Activated CD8-positive, alpha-beta memory T cell treated with anti-CD3 and anti-CD28 coated beads for 48 hours (primary cell): ENCODE measurements around the gene ITGB2.
"Not testable (repeated sequence)": the region's sequence is repeated elsewhere in the genome, so short reads cannot be mapped to it uniquely, and the experiment has no call there.

ENCODE experiments used
- DNase-seq, 3 experiments: peaks; one replicate each; pipeline ENCODE4 v3.0.0-alpha.2; 2020; ENCODE audit warnings: low read depth in 2 of 3, low spot score in 2 of 3

ITGB2 gene

DNA sequence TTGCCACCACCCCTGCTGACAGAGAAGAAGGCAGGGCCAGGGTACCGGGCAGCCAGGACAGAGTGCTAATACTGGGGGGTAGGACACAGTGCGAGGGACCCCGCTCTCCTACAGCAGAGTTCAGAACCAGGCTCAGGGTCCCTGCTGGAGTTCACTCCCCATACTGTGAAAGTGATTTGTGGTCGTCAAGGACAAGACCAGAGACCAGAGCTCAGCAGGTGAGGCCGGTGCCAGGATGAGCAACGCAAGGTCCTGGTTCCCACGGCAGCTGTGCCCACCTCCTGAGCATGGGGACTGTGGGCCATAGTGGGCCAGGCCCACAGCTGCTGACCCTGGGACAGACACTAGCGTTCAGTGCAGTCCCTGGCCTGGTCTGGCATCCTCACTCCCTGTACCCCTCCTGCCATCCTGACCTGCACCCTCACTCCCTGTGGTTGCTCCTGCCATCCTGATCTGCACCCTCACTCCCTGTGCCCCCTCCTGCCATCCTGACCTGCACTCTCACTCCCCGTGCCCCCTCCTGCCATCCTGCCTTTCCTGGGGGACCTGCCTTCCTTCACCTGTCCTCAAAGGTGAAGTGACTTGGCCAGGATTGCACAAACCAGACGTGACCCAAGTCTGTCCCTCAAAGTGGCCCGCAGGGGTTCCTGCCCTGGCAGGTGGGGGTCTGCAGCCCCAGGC is 33.4 kb downstream of the ITGB2 start:
- DNase-seq = no peak

DNA sequence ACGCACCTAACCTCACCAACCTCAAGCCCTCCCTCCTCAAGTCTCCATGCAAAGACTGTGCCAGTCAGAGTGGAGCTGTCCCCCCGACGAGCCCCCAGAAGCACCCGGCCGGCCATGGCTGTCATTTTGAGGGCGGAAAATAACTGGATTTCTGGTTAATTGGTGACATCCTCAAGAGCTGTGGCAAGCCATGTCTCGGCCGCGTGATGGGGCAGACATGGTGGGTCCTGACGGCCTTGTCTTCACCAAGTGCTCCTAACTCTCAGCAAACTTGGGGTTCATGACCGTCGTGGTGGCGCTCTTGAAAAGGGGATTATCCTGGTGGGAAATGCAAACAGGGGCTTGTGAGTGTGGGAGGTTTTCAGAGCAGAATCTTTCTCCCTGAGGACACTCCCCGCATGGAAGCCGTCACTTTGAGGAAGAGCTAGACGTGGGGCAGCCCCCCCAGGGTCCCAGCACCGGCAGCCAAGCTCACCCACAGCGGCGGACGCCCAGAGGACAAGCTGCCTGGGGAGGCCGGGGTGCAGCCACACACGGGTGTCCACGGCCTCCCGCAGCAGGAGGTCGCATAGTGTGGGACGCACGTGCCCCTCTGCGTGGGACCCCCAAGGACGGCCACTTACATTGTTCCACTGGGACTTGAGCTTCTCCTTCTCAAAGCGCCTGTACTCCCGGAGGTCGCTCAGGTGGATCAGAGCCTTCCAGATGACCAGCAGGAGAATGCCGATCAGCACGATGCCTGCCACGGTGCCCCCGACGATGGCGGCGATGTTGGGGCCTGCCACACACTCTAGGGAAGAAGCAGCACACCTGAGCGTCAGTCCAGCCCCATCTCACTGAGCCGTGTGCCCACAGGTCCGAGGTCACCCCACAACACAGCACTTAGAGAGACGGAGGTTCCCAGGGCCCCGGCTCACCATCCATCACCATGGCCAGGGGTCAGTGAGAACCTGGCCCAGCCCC is 34.3 kb downstream of the ITGB2 start:
- no peak for DNase-seq

DNA sequence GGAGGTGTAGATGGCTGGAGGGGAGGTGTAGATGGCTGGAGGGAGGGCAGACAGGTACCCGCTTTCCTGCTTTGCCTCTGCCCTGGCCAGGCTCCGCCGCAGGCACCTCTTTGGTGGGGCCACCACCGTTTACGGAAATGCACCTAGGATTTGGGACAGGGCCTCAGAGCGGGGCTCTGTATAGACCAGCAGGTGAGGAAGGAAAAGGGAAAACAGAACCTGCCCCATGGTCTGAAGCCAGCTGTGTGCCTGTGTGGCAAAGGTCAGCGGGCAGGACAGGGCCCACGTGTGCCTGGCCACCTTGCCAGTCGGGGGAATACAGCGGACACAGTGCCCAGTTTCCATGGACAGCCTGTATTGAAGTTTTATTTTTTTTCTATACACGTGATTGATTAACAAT is 35.1 kb downstream of the ITGB2 start:
- no peak for DNase-seq

DNA sequence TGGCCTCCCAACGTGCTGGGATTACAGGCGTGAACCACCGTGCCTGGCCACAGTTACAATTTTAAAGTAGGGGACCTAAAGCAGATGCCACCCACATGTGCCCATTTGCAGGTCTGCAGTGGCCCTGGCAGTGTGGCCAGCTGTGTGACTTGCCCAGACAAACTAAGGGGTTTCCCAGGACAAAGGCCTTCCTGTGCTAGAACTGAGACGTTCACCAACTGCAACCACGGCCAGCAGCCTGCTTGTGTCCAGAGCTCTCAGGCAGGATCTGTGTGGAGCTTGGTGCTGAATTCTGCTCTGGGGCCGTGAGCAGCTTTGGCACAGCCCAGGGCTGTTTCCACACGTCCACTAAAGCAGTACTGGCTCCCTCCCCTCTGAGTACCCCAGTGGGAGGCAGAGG is 36.6 kb downstream of the ITGB2 start:
- DNase-seq = no peak

DNA sequence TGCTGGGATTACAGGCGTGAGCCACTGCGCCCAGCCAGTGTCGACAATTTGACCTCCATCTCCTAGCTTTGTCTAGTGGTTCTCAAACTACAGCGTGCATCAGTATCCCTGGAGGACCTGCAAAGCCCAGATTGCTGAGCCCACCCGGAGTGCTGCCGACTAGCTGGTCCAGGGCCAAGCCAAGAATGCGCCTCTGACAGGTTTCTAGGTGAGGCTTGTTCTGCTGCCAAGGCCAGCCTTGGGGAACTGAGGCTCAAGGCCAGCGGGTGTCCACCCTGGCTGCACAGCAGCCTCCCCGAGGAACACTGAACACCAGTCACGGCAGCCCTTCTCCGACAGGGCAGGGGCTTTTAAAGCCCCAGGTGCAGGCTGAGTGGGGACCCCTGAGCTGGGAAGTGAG is 37.4 kb downstream of the ITGB2 start:
- DNase-seq = no peak

DNA sequence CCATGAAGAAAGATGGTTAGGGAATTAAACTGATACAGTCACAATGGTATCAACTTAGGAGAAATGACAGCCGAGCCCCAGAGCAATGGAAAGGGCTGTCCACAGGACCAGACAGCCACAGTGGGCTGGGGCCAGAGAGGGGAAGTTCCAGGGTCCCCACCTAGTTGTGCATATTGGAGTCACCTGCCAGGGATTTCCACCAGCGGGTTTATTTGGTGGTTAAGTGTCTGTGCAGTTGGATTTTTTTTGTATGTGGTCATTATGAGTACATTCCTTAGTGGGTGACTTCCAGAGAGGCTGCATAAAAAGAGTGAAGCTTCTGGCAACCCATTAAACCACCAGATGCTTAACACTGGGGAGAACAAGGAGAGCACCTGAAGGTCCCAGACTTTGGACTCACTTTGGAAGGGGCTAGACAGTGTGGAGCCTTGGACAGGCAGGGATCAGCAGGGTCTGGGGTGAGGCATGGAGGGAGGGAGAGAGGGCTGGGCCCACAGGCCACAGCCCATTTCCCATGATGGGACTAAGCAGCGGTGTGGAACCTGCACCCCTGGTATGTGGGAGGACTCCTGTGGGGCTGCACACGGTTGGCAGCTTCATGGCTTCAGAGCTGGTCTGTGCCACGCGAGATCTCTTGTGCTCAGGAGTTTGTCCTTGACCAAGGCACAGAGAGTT is 39.4 kb downstream of the ITGB2 start:
- DNase-seq = no peak

DNA sequence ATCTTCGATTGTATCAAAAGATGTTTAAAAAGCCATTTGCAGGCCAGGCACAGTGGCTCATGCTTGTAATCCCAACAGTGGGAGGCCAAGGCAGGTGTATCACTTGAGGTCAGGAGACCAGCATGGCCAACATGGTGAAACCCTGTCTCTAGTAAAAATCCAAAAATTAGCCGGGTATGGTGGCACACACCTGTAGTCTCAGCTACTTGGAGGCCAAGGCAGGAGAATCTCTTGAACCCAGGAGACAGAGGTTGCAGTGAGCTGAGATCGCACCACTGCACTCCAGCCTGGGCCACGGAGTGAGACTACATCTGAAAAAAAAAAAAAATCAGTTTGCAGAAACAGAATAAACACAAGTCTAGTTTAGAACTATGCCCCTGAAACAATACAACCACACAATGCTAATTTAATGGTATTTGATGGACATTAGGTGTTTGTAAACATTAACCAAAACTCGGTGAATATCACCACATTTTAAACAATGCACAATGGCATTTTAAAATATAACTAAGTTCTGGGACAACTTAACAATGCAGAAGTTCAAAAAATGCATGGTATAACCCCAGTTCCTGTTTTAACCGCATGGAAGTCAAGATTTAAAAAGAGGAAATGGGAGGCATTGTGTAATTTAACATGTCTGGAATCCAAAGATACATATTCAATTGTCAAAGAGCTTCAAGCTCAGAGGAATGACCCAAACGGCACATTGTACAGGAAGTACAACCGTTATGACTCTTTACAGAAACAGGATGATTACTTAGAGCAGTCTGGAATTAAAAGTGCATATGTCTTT is 40.1 kb downstream of the ITGB2 start:
- no peak for DNase-seq

DNA sequence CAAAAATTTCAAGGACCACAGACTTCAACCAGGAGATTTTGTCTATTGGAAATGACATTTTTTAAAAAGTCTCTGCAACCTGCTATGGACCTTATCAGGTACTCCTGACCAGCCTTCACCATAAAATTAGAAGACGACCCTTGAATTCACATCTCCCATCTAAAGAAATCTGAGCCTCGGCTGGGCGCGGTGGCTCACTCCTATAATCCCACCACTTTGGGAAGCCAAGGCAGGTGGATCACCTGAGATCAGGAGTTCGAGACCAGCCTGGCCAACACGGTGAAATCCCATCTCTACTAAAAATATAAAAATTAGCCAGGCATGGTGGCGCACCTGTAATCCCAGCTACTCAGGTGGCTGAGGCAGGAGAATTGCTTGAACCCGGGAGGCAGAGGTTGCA is 41.5 kb downstream of the ITGB2 start:
- DNase-seq = not testable (repeated sequence)

DNA sequence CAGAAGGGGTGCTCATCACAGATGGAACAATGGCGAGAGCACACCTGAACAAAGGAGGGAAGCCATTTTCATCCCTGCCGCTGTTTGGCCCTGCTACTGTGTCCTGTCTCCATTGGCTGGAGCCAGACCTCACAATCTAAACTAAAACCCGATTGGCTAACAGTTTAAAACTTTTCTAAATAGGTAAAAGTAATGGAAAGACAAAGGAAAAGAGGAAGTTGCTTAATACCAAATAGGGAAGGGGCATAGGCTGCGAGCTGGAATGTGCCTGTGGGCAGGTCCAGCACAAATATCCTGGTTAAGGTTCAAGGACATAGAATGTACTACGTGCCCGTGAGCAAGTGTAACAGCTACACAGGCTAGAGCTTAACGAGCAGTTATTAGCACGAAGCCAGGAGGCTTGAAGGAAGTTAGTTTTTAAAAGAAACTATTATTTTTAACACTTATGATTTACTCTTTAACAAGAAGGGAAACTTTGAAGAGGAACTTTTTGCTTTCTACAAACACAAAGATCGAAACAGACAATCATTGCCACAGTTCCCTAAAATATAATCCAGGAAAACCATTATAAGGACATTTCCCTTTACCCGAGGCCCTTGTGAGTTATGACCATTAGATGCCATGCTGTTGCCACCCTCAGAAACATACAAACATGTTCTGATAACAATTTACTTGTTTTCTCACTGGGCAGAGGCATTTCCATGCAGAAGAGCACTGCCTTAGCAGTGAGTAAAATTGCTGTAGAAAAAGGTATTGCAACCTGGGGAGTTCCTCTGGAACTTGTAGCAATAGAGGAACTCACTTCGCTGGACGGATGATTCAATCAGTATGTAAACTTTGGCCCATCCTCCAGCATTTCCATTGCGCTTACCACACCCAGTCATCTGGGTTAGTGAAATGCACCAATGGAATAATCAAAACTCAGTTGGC is 42.4 kb downstream of the ITGB2 start:
- DNase-seq = no peak

DNA sequence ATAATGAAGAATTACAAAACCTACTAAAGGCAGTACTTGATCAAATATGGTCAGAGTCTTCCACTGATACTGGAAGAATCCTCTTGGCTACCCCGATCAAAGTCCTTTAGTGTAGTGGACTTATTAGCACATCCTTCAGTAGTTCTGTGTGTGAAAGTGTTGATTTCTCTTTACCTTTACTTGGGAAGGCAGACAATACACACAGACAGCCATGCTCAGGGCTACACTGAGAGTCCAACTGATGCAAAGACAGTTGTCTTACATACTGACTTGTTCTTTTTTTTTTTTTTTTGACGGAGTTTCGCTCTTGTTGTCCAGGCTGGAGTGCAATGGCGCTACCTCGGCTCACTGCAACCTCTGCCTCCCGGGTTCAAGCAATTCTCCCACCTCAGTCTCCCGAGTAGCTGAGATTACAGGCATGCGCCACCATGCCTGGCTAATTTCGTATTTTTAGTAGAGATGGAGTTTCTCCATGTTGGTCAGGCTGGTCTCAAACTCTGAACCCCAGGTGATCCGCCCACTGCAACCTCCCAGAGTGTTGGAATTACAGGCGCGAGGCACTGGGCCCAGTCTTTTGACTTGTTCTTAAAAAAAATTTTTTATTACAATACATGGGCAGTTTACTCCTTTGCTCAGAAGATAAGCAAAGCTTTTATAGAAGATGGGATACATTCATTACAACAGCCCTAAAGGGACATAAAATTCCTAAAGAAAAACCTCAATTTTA is 43.7 kb downstream of the ITGB2 start:
- no peak for DNase-seq

DNA sequence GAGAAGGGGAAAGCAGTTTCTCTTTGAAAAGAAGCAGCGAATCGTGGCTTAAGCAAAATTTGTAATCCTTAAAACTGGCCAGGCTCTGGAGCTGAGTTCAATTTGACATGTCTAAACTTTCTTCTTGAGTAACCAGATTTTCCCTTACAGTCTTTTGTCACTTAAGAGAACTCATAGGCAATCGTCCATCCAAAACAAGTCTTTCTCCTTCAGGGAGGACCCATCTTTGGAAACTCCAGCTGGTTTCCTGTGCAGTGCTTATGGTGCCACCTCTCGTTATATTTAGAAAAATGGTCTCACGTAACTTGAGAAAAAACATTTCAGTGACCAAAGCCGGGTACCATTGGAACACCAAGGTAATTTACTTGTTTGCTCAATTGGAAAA is 45.4 kb downstream of the ITGB2 start:
- DNase-seq = no peak

DNA sequence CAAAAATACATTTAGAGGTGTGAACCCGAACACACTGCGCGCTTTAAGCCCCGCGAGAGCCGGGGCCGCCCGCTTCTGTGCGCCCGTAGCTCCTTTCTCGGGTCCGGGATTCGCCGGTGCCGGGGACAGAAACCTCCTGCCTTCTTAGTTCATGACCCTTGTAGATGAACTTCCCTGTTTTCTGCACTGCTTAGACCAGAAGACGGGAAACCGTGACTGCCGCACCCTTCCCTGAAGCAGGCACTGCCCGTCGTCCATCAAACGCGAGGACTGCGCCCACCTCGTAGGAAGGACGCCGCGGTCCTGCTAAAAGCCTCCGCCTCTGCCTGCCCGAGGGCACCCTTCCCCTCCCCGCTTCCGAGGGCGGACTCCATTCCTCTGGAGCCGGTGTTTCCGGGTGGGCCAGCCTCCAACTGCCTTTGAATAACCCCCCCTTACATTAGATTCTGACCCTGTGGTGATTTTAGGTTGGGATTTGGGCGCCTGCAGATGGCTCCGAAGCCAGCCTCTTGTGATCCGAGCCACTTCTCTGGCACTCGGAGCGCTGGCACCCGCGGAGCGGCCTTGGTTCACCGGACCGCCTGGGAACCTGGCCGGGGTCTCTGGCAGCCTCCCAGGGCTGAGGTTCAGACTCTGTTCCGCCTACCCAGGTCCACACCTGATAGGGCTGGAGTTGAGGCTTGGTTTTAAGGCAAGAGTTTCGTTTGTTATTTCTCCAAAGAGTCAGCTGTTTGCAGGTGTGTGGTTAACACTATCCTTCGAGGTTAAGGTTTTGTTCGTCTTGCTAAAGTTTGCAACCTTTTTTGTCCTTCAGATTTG is 46.0 kb downstream of the ITGB2 start:
- DNase-seq = no peak

DNA sequence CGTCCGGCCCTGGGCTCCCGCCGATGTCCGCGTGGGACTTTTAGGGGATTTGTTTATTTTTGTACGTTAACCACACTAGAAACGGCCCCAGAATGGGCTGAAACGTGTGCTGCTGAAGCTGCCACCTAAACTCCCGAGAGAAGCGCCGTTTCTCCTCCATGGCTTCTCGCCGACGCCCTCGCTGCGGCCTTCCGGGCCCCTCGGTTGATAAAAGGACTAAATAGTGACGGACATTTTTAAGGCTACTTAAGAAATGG is 46.5 kb downstream of the ITGB2 start:
- no peak for DNase-seq

DNA sequence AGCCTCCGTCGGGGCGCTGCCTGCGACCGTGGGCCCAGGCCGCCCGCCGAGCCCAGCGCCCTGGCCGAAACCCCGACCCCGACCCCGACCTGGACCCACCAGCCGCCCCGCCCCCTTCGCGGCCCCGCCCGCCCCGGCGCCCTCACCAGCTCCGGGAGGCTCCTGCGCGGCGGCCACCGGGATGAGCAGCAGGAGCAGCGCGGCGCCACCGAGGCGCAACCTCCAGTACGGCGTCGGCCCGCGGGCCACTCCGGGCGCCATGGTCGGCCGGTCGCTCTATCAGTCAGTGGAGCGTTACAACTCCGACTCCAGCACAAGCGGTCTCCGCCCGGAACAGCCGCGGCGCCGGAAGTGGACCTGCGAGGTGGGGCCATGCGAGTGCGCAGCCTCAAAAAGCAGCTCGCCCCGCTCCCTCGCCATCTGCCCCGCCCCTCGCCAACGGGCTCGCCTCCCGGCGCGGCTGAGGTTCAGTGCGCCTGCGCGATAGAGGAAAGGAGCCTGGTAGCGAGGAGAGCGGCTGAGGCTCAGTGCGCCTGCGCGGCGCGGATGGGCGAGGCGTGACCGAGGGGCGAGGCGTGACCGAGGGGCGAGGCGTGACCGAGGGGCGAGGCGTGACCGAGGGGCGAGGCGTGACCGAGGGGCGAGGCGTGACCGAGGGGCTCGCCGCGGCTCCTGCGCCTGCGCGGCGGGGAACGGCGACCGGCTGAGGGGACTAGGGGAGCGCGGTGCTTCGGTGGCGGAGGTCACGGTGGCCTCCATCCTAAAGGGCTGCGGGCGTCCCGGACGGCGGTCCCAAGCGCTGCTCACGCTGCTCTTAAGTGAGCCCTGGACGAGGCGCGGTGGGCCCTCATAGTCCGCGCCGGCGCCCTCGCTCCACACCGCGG is 47.1 kb downstream of the ITGB2 start, which contains the start of gene PTTG1IP:
PTTG1IP (minus strand) TSS at position 335 of the 884 bp plus-strand sequence; CDS start at position 261, 74 bp downstream.
- DNase-seq = peak; percentile 95 to 99 (median 97)

DNA sequence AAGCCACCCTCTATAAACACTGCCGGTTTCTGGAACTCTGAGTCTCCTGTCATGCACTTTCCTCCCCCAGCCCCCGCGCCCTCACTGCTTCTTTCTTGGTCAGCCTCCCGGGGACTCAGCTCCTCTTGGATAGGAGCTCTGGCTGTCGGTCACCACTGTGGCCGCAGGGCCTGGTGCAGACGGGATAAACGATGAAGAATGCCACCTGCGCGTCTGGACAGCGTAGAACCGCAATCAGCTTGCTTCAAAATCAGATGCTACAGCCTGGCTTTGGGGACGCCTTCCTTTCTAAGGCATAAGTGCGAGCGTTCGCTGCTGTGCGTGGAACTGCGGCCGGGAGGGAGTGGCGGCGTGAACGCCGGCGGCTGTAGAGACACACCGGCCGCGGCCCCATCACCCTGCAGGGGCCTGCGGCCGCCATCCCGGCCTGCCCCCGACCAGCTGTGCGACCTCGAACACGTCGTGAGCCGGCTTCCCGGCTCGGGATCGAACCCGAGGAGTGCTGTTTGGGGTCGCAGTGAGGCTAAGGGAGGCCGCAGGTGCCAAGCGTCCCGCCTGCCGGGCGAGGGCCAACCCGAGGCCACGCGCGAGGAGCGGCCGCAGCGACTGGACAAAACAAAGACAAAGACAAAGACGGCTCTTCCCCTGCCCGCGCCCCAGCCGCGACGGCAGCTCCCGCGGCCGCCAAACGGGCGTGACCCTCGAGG is 47.9 kb downstream of the ITGB2 start:
- no peak for DNase-seq

DNA sequence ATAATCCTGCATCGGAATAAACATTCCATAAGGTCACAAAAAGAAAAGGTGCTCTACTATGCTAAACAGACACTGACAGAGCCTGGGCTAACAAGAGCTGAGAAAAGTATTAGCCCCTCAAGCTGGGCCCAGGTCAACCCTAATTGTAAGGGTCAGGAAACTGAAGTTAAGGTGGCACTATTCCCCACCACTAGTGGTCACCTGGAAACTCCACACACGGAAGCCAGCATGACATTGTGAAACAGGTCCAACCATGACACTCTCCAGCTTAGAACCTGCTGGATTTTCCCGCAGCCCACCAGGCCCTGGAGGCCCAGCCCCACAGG is 48.4 kb downstream of the ITGB2 start:
- DNase-seq = no peak

DNA sequence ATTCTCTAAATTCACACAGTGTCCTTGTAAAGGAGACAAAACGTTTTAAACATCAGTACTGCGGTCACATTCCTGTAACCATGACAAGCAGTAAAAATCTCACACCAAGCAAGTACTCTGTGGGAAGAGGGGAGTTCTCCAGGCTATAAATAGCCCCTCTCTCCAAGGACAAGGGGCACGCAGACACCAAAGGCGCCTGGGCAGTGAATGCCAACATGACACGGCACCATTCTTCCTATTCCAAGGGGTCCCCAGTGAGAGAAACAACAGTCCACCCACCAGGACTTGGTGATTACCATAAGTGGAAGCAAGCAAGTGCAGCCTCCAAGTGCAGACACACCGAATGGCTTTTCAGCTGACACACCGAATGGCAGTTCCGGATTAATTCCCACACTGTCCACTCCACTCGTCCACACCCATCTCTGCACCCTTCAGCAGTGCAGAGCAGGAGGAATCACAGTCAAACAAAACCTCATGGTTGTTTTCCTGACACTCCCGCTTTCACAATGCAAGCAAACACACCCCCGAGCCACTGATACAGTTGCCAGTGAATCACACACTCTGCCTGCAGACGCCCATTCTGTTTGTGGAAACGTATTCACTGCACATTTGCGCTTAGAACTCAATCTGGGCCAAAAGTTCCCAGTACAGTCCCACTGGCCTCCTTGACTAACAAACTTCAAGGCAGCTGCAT is 49.0 kb downstream of the ITGB2 start:
- DNase-seq = no peak
